ENCODE measurements around the gene SYCP2.

GRCh38 chr20:59857966-59858365 is 75.5 kb downstream of the SYCP2 start:
- TF ChIP-seq CTCF (IDR thresholded peaks at IDR 0.05; ENCODE audit: low read length) (no peak), EZH2 (IDR thresholded peaks at IDR 0.05; ENCODE audit: borderline replicate concordance, low read length) (no peak)
